Uterus (tissue), 2 donors: ENCODE results near the gene GARNL3.

Experiments
- CTCF ChIP-seq, 4 experiments: fragments of 200-600 bp in 2 of 4; fragments of 450-650 bp in 2 of 4; sonication (generic) in 2 of 4; IDR thresholded peaks; one replicate each; pipeline ENCODE4 v1.5.1; 2016 to 2019; ENCODE audit warnings: antibody characterized with exemption in 4 of 4, mild to moderate bottlenecking in 2 of 4, moderate library complexity in 1 of 4
- POLR2A ChIP-seq, 2 donors: fragments of 450-650 bp; IDR thresholded peaks; one replicate each; pipeline ENCODE4 v1.6.1; 2016; ENCODE audit warnings: antibody characterized with exemption in 2 of 2, mild to moderate bottlenecking in 1 of 2, moderate library complexity in 1 of 2

- TF ChIP-seq POLR2A (IDR thresholded peaks at IDR 0.05) (no peak), CTCF (IDR thresholded peaks at IDR 0.05) (no peak)
Measured at GRCh38 chr9:127216210-127216887, 48.2 kb upstream of the GARNL3 start.
